HL-60 (cell line): ENCODE results near the gene SLC5A7.

Source experiments
- DNase-seq, 2 experiments: peaks; one replicate each; pipeline ENCODE4 v3.0.0-alpha.2; 2010 to 2020; ENCODE audit warnings: low read depth in 1 of 2, low spot score in 1 of 2
- H3K27ac ChIP-seq: fragments of 250-450 bp; sonication (Bioruptor Pico); replicated peaks from 2 replicates; pipeline ENCODE4 v1.5.1; 2020; ENCODE audit warnings: mild to moderate bottlenecking, moderate library complexity
- H3K27me3 ChIP-seq: fragments of 250-450 bp; sonication (Bioruptor Pico); 2 replicates; pipeline ENCODE4 v1.5.1; 2021; ENCODE audit warnings: mild to moderate bottlenecking, moderate library complexity; ENCODE audit not compliant: insufficient read depth, poor library complexity, severe bottlenecking
- H3K4me3 ChIP-seq: replicated peaks from 2 replicates; pipeline ENCODE4 v1.5.1; 2011; ENCODE audit warnings: mild to moderate bottlenecking, control low read depth, low read length; ENCODE audit not compliant: insufficient read depth
- CTCF ChIP-seq: IDR thresholded peaks from one replicate; pipeline ENCODE4 v1.5.1; 2011; ENCODE audit warnings: low read length, control low read depth, inconsistent platforms; ENCODE audit not compliant: insufficient read depth
- GABPA ChIP-seq: IDR thresholded peaks from 2 replicates; pipeline ENCODE4 v1.6.1; 2012; ENCODE audit warnings: low read depth
- POLR2AphosphoS5 ChIP-seq: IDR thresholded peaks from 2 replicates; pipeline ENCODE4 v1.6.1; 2012; ENCODE audit warnings: low read depth
- REST ChIP-seq: IDR thresholded peaks from 2 replicates; pipeline ENCODE4 v1.6.1; 2012; ENCODE audit warnings: low read depth; ENCODE audit not compliant: insufficient replicate concordance
- SPI1 ChIP-seq: IDR thresholded peaks from 2 replicates; pipeline ENCODE4 v1.6.1; 2012; ENCODE audit warnings: low read depth, mild to moderate bottlenecking, borderline replicate concordance

Gene SLC5A7

GRCh38 chr2:108013305-108013704 is 27.0 kb downstream of the SLC5A7 start:
- Histone ChIP-seq H3K27me3 (no peaks in the 10 kb centered on the region), H3K27ac (no peak overlapping the region), H3K4me3 (no peak overlapping the region)
- no peak for TF ChIP-seq REST
- TF ChIP-seq CTCF = no peak
- TF ChIP-seq GABPA = no peak
- no peak for TF ChIP-seq POLR2AphosphoS5
- TF ChIP-seq SPI1 = no peak
- DNase-seq = no peak

DNA sequence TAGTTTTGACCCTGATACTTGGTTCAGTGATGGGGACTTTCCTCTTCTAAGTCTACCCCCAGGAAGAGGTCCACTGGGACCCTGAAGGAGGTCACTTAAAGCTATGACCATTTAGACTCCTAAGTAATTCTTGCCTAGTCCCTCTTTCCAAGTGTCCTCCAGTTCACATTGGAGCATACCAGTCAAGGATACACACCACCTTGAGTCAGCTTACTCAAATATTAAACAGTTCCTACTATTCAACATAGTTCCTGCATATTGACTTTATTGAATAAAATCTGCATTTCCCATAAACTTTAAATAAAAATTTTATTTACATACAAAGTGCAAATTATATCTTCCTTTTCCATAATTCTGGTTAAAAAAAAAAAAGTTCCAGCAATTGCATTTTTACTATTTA is 36.3 kb downstream of the SLC5A7 start:
- Histone ChIP-seq H3K27ac (no peak overlapping the region), H3K27me3 (no peaks in the 10 kb centered on the region), H3K4me3 (no peak overlapping the region)
- DNase-seq = no peak
- TF ChIP-seq REST = no peak
- TF ChIP-seq POLR2AphosphoS5 = no peak
- no peak for TF ChIP-seq SPI1
- no peak for TF ChIP-seq CTCF
- no peak for TF ChIP-seq GABPA

DNA sequence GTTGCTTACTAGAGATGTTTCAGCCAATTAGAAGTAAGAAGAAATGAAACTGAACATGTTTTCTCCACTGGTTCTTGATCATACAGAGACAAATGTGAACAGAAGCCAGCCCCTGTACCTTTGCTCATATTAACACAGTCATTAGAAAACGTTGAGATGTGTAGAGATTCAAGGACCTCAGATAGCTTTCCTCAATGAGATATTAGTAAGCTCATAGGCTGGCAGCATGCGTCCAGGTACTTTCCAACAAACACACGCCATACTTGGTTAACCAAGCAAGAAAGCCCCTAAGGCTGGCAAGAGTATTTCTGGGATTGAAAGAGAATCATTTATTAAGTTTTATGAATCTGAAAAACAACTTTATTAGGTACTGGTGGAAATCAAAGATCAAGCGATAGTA is 37.5 kb downstream of the SLC5A7 start:
- no peak for TF ChIP-seq REST
- no peak for TF ChIP-seq SPI1
- no peak for TF ChIP-seq CTCF
- TF ChIP-seq GABPA = no peak
- Histone ChIP-seq H3K4me3 (no peak overlapping the region), H3K27me3 (no peaks in the 10 kb centered on the region), H3K27ac (no peak overlapping the region)
- no peak for DNase-seq
